Activated CD4-positive, alpha-beta T cell treated with anti-CD3 and anti-CD28 coated beads, Interleukin-2, Interleukin-6, amounts not matched to agents 100 ng/mL and 50 ng/mL, durations not matched to agents 16 hours and 8 hours (primary cell): ENCODE results near the gene COPS3.
"Not testable (repeated sequence)": the region's sequence is repeated elsewhere in the genome, so short reads cannot be mapped to it uniquely, and the experiment has no call there.

ENCODE experiments used
- DNase-seq: peaks from one replicate; pipeline ENCODE4 v3.0.0-alpha.2; 2020

Gene COPS3

DNA sequence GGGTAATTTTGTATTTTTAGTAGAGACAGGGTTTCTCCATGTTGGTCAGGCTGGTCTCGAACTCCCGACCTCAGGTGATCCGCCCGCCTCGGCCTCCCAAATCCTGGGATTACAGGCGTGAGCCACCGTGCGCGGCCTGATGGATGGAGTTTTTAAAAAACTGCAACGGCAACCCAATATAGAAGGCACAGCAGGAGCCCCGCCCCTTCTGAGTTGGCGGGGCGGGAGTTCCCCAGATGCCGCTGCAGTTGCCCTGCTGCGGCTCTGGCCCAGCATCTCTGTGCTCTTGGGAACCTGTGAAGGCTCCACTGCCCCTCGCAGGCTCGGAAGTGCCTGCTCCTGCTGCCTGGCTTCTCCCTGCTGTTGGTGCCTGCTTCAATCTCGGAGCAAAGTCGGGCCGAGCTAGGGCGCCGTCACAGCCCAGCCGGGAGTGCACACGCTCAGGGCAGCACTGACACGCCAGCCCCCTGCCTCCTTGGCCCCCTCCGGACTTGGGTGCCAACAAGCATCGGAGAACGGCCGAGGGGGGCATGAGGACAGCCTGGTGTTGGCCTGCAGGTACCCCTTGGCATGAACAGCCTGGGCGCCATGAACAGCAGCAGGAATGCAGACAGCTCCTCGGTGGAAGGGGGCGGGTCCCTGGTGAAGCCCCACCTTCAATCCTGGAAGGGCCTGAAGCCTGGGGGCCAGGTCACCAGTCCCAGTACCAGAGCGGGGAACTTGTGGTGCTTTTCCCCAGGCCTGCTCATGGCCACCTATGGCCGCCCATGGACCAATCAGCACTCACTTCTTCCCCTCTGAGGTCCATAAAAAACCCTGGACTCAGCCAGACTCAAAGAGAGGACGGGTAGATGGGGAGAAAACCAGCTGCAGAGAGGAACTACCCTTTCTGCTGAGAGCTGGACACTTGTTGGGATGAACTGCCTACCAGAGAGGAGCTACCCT is 19.9 kb upstream of the COPS3 start:
- peak; percentile 58 for DNase-seq

DNA sequence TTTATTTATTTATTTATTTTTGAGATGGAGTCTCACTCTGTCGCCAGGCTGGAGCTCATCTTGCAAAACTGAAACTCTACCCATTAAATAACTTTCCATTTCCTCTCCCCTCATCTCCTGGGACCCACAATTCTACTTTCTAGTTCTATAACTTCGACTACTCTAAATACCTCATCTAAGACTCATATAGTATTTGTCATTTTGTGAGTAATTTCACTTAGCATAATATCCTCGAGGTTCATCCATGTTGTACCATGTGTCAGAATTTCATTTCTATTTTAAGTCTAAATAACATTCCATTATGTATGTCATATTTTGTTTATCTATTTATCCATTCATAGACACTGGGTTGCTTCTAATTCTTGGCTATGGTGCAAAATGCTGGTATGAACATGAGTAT is 17.1 kb upstream of the COPS3 start:
- no peak for DNase-seq

DNA sequence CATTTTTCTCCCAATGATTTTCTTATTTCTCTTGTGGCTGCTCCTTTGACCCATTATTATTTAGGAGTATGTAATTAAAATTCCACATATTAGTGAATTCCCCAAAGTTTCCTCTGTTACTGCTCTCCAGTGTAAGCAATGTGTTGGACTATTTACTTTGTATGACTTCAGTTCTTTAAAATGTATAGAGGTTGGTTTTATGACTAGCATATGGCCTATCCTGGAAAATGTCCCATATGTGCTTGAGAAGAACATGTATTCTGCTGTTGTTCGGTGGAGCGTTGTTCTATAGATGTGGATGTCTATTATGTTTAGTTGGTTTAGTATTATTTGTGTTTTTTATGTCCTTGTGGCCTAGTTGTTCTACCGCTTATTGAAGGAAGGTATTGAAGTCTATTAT is 16.2 kb upstream of the COPS3 start:
- no peak for DNase-seq

DNA sequence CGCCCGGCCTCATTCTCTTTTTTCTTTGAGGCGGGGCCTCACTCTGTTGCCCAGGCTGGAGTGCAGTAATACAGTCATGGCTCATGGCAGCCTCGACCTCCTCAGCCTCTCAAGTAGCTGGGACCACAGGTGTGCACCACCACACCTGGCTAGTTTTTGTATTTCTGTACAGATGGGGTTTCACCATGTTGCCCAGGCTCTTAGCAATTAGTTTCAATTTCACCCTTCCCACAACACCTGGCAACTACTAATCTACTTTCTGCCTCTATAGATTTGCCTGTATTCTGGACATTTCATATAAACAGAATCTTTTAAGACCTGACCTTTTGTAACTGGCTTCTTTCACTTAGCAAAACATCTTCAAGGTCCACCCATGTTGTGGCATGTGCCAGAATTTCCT is 14.1 kb upstream of the COPS3 start:
- no peak for DNase-seq

DNA sequence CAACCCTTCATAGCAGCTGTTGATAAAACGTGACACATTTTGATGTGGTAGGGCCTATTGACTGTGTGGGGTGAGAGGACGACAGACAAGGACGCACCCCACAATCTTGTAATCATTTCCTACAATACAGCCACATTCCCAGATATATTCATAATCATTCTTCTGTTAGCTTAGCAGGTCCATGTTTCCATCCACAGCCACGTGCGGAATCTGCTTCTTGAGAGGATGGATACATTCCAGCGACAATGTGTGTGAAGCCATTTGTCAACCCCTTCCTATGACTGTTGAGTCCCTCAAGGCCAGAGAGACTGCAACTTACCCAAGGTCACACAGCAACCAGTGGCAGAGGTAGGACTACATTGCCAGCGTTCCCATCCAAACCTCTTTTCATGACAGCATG is 8.7 kb upstream of the COPS3 start:
- no peak for DNase-seq

DNA sequence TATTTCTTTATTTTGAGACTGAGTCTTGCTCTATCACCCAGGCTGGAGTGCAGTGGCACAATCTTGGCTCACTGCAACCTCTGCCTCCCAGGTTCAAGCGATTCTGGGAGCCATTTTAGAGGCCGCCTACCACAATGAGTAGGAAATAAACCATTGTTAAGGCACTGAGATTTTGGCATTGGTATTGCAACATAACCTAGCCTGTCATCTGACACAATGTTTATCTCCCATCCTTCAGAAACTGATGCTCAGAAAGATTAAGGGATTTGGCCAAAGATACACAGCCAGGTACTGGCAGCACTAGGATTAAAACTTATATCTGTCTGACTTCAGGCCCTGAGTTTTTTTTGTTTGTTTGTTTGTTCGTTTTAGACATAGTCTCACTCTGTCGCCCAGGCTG is 8.0 kb upstream of the COPS3 start:
- no peak for DNase-seq

DNA sequence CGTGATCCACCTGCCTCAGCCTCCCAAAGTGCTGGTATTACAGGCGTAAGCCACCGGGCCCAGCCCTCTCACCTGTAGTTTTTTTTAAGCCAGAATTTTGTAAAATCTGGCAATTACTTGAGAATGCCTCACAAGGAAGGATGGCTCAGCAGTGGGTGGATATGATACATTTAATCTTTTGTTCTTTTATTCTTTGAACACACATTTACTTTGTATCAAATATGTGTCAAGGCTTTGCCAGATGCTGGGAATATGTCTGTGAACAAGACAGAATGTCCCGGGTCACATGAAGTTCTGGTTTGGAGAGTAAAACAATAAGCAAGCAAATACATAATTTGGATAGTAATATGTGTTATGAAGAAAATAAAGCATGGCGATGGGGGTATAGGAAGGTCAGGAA is 4.9 kb upstream of the COPS3 start:
- DNase-seq = no peak

DNA sequence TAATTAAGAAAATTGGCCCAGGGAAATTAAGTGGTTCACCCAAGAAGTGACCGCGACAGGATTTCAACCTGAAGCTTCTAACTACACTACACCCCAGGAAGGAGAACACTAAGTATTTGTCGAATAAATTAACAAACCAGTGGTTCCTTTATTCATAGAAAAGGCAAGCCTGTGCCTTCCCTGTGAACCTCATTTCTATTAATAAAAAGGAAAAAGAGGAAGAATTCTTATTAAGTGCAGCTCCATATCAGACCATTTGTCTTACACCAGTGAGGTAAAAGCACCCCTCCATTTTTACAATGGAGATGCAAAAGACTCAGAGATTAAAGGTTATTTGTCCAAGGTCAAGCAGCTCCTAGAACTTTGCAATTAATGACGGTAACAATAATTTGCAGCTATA is 1.7 kb downstream of the COPS3 start:
- no peak for DNase-seq

DNA sequence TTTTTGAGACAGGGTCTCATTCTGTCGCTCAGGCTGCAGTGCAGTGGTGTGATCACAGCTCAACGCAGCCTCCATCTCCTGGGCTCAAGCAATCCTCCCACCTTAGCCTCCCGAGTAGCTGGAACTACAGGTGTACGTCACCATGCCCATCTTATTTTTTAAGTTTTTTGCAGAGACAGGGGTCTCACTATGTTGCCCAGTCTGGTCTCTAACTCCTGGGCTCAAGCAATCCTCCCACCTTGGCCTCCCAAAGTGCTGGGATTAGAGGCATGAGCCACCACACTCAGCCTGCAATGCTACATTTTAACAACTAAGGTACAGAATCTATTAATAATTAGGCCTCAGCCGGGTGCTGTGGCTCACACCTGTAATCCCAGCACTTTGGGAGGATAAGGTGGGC is 3.6 kb downstream of the COPS3 start:
- not testable (repeated sequence) for DNase-seq

DNA sequence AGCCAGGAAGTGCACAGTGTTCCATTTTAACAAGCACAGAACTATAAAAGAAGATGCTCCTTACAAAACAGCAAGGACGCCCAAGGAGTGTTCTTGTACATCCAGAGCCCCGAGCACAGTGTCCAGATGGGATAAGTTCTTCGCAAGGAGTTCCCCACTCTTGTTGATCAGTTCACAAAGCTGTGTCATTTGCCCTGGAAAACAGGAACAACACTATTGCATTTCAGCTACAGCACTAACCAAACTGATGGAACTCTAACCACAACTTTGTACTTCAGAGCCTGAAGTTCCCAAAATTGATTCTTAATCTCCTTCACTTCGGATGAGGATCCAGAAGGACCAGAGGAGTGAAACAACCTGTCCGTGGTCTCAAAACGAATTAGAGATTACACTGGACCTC is 5.1 kb downstream of the COPS3 start:
- no peak for DNase-seq

DNA sequence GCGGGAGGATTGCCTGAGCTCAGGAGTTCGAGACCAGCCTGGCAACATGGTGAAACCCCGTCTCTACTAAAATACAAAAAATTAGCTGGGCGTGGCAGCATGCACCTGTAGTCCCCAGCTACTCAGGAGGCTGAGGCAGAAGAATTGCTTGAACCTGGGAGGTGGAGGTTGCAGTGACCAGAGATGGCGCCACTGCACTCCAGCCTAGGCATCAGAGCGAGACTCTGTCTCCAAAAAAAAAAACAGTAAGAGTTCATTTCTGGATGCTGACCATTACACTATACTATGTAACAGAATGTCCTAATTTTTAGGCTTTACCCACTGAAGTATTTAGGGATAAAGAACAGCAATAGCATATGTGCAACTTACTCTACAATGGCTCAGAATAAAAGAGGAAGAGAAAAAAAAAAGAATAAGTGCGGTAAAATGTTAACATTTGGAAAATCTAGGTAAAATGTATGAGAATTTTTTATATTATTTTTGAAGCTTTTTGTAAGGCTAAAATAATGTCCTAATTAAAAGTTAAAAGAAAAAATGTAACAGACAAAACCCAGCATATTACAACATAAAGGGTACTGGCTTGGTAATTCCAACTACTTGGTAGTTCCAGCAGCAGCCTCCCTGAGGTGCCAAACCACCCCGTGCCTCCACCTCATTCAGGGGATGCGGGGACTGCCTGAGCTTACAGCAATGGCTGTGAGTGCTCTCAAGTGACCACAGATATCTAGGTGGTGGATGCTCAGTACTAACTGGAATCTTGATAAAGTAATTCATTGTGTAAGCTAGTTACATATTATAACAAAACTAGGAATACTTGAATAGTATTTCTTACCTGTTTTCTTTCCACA is 10.9 kb downstream of the COPS3 start:
- DNase-seq = peak; percentile 32

DNA sequence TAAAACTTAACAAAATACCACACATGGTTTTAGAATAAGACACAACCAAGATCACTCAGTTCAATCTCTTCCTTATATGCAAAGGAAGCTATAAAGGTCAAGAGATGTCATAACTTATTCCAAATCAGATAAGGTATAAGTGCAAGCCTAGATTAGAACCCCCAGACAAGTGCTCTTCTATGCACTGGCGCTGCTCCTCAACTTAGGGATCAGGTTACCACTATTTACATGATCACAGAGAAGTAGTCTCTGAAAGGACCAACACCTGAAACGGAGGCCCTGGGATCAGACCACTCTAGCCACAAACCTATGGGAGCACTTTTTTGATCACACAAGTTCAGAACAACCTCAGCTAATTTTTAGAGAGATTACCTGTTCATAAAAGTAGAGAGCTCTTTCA is 16.6 kb downstream of the COPS3 start:
- no peak for DNase-seq

DNA sequence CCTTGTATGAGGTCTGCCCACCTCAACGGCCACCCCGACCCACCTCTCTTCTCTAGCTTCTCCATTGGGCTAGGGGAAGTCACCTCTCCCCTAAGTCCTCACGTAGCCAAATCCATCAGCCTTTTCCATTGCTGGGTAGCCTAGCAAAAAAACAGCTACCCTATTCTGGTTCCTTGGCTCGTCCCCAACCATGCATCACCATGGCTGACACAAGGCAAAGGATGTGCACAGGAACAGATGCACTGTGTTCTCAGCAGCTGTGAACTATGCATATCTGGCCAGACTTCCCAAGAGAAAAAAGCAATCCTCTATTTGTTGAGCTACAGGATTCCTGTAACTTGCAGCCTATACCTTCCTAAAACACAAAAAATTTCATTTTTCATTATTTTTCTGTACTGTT is 22.0 kb downstream of the COPS3 start:
- DNase-seq = no peak

DNA sequence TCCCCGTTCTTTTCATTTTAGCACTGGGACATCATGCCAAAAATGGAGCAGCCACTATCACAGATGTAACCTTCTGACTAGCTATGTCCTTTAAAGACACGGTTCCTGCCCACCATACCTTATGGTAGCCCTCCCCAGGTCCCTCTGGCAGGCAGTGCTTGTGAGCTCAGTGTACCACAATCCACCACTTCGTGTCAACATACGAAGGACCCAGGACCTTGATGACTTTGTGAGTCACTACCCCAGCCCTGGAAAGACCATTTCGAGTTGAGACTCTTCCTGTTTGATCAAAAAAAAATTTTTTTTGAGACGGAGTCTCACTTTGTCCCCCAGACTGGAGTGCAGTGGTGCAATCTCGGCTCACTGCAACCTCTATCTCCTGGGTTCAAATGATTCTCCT is 23.0 kb downstream of the COPS3 start:
- DNase-seq = no peak

DNA sequence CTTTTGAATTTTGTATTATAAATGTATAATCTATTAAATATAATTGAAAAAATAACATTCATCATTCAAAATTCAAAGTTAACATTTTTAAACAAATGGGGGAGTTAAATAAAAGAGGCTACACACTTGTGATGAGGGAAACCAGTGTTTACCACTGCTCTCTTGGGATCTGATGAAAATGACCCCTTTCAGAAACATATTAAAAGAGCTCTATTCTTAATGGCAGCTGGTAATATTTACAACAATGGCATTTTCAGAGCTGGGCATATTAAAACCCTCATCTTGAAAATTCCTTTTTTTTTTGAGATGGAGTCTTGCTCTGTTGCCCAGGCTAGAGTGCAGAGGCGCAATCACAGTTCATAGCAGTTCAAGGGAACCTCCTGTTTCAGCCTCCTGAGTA is 24.7 kb downstream of the COPS3 start:
- DNase-seq = no peak

DNA sequence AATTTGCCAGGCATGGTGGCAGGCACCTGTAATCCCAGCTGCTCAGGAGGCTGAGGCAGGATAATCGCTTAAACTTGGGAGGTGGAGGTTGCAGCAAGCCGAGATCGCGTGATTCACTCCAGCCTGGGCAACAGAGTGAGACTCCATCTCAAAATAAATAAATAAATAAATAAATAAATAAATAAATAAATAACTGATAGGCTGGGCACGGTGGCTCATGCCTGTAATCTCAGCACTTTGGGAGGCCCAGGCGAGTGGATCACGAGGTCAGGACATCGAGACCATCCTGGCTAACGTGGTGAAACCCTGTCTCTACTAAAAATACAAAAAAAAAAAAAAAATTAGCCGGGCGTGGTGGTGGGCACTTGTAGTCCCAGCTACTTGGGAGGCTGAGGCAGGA is 25.4 kb downstream of the COPS3 start:
- not testable (repeated sequence) for DNase-seq

DNA sequence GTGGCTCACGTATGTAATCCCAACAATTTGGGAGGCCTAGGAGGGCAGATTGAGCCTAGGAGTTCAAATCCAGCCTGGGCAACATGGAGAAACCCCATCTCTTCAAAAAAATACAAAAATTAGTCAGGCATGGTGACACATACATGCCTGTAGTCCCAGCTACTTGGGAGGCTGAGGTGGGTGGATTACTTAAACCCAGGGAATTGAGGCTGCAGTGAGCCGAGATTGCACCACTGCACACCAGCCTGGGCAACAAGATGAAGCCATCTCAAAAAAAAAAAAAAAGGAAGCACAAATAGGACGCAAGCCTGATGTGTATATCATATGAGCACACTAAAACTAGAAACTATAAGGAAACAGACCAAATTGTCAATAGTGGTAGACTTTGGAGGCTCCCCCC is 27.0 kb downstream of the COPS3 start:
- DNase-seq = no peak

DNA sequence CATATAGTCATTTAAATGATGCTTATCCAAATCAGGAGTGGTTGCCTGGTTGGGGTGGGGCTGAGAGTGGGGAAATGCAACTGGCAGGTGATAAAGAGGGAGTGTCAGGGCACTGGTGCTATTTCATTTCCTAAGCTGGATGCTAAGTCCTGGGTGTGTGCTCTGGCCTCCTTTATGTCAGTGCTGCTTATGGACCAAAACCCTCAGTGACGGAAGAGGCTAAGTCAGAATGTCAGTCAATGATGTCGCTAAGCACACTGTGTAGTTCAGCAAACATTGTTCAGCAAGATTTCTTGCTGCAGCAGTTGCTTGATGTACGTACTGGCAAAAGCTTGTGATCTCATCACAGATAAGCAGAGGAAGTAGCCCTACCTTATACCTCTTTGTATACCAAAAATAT is 27.6 kb downstream of the COPS3 start:
- no peak for DNase-seq

DNA sequence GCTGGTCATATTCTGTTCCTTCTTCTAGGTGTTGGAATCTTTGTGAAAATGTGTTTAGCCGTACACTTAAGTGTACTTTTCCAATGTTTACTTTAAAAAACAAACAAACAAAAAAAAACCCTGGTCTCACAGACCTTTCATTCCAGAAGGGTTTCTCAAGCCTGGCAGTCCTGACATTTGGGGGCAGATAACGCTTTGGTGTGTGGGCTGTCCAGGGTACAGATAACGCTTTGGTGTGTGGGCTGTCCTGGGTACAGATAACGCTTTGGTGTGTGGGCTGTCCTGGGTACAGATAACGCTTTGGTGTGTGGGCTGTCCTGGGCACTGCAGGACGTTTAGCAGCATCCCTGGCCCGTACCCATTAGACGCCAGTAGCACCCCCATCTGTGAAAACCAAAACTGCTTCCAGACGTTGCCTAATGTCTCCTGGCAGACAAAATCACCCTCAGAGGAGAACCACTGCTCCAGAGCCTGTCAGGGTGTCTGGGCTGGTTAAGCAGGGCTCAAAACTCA is 28.8 kb downstream of the COPS3 start:
- DNase-seq = no peak

DNA sequence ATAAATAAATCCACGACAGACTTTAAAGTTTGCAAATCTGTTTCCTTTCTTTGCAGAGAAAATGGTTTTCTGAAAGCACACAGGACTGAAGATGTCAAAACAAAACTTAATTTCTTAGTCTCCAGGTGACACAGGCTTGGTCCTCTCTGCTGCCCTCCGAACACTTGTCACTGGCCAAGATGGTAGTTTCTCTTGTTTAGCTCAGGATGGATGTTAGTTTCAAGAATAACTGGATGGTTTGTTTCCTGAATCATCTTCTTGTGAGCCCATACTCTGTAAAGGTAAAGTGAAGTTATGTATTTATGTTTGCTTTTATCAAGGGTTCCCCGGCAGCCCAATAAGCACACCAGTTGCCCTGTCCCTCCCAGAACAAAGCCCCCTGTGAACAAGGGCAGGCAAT is 34.2 kb downstream of the COPS3 start:
- DNase-seq = no peak

DNA sequence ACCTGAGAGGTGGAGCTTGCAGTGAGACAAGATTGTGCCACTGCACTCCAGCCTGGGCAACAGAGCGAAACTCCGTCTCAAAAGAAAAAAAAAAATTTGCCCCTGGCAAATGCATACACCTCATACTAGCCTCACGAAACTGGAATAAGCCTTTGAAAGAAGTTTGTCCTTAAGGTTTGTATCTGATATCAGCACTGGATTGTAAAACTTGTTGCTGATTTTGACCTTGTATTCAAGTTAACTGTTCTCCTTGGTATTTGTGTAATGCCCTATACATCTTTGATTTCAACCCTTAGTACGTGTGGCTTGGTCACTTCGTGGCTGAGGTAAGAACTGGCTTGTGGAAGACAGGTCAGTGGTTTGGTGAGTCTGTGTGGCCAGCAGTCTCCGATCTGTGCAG is 37.9 kb downstream of the COPS3 start:
- DNase-seq = no peak

DNA sequence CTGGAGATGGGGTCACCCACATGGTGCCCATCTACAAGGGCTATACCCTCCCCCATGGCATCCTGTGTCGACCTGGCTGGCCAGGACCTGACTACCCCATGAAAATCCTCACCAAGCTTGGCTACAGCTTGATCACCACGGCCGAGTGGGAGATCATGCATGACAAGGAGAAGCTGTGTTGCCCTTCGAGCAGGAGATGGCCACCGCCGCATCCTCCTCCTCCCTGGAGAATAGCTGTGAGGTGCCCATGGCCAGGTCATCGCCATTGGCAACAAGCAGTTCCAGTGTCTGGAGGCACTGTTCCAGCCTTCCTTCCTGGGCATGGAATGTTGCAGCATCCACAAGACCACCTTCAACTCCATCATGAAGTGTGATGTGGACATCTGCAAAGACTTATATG is 38.8 kb downstream of the COPS3 start:
- DNase-seq = no peak

DNA sequence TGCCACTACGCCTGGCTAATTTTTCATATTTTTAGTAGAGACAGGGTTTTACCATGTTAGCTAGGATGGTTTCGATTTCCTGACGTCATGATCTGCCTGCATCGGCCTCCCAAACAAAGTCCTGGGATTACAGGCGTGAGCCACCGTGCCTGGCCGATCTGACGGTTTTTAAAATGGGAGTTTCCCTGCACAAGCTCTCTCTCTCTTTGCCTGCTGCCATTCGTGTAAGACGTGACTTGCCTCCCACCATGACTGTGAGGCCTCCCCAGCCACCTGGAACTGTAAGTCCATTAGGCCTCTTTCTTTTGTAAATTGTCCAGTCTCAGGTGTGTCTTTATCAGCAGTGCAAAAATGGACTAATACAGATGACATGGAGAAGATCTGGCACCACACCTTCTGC is 39.4 kb downstream of the COPS3 start:
- no peak for DNase-seq

DNA sequence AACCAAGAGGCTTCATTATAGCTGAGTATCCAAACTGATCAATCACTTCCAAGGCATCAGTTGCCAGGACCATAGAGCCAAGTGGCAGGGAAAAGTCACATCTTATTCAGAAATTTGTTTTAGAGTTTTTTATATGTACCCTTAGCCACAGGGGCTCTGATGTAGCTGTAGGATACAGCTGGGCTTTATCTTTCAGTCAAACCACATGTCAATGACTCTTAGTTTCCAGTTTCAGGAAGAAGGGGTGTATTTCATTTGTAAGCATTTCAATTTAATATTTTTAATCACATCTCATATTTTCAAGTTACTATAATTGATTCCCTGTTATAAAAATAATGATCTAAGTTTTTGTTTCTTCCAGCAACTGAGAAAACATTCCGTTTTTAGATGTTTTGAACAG is 41.2 kb downstream of the COPS3 start:
- no peak for DNase-seq
